Urothelium cell line (cell line): ENCODE results near the gene NUF2.
A peak's percentile ranks its signal among the peaks of the same experiment; 100 is the strongest.
"Not testable (repeated sequence)": the region's sequence is repeated elsewhere in the genome, so short reads cannot be mapped to it uniquely, and the experiment has no call there.

Source experiments
- DNase-seq: peaks from one replicate; pipeline ENCODE4 v3.0.0; 2011; ENCODE audit warnings: low spot score, mixed read lengths
- FAIRE-seq: peaks from 2 replicates; lab custom pipeline; 2011; peaks lifted over from hg19 to GRCh38; lab: Jason Lieb, UNC

Gene NUF2

DNA sequence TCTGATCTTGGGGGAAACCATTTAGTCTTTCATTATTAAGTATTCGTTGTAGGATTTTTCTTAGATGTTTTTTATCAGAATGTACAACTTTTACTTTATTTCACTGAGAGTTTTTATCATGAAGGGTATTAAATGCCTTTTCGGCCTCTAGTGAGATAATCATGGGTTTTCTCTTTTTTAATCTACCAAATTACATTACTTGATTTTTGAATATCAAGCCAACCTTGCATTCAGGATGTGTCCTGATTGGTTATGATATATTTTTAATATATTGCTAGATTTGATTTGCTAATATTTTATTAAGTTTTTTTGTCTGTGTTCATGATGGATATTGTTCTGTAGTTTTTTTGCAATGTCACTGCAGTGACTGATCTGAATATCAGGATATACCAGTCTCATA, 9.4 kb downstream of the NUF2 start:
- FAIRE-seq = no peak
- DNase-seq = no peak

- no peak for FAIRE-seq
- DNase-seq = no peak
Measured at GRCh38 chr1:163335216-163335615, 13.5 kb downstream of the NUF2 start.

DNA sequence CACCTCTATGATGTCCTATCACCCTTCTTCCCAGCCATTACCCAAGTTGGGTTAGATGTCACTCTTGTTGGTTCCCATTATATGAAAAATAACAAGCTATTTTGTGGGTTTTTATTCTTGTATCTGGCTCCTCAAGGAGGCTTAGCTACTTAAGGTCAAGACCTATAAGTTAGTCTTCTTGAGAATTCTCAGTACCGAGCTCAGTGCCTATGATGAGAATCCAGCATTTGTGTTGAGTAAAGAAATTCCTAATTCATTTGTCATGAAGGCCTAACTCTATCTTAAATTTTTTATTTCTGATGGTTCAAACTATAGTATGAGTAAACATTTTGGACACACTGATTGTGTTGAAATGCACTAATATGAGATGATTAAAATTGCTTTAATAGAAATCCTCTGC, 15.9 kb downstream of the NUF2 start:
- no peak for FAIRE-seq

DNA sequence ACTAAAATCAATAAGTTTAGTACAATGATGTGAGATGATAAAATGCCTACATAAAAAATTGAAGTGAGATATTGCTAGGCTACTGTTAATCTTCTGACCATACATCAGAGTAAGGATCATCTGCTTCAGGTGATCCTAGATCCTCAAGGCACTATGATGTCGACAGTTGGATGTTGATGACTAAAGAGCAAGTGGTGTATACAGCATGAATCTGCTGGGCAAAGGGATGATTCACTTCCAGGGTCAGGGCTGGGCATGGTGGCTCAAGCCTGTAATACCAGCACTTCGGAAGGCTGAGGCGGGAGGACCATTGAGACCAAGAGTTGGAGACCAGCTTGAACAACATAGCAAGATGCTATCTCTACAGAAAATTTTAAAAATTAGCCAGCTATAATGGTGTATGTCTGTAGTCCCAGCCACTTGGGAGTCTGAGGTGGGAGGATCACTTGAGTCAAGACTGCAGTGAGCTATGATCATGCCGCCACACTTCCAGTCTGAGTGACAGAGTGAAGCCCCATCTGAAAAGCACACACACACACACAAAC, 24.6 kb downstream of the NUF2 start:
- no peak for DNase-seq
- no peak for FAIRE-seq

More for the DNA sequence above, 15.9 kb downstream of the NUF2 start:
- DNase-seq = no peak

- FAIRE-seq (no peak), DNase-seq (no peak)
Measured at GRCh38 chr1:163347106-163347505, 25.4 kb downstream of the NUF2 start.

- no peak for FAIRE-seq
Measured at GRCh38 chr1:163351912-163352311, 30.2 kb downstream of the NUF2 start.

GRCh38 chr1:163357378-163357777, 35.6 kb downstream of the NUF2 start:
- DNase-seq (no peak), FAIRE-seq (no peak)

More at GRCh38 chr1:163351912-163352311, 30.2 kb downstream of the NUF2 start:
- no peak for DNase-seq

DNA sequence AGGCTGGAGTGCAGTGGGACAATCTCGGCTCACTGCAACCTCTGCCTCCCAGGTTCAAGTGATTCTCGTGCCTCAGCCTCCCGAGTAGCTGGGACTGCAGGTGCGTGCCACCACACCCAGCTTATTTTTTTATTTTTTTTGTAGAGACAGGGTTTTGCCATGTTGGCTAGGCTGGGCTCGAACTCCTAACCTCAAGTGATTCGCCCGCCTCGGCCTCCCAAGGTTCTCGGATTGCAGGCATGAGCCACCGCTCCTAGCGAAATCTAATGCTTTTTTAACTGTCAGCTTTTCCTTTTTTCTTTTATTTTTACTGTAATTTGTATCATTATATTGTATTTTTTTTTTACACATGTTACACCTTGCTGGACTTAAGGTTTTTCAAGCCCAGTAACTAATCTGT, 36.4 kb downstream of the NUF2 start:
- DNase-seq, FAIRE-seq: not testable (repeated sequence)

DNA sequence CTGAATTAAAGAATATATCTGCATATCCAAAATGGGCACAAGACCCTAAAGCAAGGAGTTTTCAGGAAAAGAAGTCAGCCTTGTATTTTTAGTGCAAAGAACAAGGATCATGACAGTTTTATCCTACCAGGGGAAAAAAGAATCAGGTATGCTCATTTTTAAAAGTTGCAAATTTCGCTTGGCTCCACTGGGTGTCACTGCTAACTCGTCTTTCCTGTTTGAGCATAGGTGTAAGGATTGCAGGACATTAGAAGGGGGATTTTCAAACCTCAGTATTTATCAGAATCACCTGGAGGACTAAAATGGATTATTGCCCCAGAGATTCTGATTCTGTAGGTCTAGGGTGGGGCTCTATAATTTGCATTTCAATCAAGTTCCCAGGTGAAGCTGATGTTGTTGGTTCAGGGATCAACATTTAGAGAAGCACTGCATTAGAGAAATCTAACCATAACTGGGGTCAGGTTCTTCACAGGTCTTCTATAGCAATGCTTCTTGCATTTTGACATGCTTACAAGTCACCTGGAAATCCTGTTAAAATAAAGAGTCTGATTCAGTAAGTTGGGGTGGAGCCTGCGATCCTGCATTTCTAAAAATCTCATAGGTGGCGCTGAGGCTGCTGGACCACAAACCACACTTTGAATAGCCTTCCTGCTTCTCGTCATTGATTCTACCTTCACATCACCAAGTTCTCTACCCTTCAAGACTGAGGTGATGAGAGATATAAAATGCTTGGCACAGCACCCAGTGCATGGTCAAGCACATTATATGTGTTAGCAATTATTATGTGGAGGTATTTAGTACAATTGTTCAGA, 39.6 kb downstream of the NUF2 start:
- DNase-seq (peak; percentile 31), FAIRE-seq (no peak)

DNA sequence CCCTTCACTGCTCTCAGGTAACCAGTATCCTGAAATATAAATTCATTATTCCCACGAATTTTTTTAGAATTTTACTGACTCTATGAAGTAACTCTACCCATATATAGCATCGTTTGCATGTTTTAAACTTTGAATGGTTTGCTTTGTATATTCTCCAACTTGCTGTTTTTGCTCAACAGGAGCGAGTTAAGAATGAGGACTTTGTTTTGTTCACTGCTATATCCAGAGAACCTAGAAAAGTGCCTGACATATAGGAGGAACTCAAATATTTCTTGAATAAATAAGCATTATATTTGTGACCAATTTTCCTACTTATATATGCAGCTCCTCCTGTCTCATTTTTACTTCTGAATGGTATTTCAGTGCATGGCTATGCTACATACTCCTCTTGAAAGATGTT, 43.4 kb downstream of the NUF2 start:
- FAIRE-seq = no peak
- DNase-seq = no peak

- no peak for FAIRE-seq
- DNase-seq = no peak
Measured at GRCh38 chr1:163366555-163366954, 44.8 kb downstream of the NUF2 start.

DNA sequence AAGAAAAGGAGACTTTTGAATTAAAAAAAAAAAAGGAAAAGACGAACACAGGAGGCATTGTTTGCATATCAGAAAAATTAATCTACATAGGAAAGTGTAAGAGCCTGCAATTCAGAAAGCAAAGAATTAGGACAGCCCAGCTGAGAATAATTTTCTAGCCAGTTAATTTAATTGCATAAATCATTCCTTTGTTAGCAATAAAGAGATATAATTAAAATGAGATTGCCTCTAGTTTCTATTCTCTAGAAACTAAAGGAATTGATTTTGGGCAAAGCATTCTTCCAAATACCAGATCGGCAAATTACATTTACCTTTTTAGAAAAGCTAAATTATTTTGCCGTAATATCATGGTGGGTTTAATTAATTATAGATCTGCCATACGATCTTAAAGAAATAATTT, 46.0 kb downstream of the NUF2 start:
- DNase-seq = no peak
- no peak for FAIRE-seq

DNA sequence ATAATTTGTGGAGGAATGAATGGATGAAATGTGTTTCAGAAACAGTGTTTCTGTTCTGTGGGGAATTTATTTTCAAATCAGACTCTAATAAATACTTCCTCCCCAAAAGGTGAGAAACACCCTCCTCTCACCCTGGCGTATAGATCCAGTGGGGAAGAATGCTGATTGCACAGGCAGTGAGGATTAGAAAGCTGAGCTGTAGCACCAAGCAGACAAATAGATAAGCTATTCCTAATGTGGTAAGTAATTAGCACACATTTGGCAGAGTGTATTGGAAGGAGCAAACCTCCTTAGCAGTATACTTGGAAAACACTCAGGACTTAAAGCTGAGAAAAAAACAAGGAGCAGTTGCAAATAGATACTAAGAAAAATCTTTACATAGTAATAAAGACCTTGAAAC, 50.8 kb downstream of the NUF2 start:
- no peak for FAIRE-seq
- DNase-seq = no peak

GRCh38 chr1:163378554-163378953, 56.8 kb downstream of the NUF2 start:
- no peak for FAIRE-seq
- no peak for DNase-seq

DNA sequence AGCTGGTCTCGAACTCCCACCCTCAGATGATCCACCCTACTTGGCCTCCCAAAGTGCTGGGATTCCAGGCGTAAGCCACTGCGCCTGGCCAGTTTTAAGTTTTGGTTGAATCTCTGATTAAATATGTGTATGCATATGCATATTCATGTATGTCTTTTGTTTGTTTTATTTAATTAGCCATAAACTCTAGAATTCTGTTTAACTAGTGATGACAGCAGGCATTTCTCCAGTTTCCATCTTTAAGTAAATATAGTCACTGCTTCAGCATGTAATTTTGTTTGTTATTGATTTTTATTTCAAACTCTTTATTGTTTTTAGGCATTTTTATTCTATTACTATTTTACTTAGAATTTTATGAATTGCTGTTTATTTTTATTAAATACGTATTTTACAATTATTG, 58.0 kb downstream of the NUF2 start:
- no peak for FAIRE-seq
- no peak for DNase-seq

- no peak for FAIRE-seq
- DNase-seq = no peak
Measured at GRCh38 chr1:163381487-163382184, 59.9 kb downstream of the NUF2 start.

DNA sequence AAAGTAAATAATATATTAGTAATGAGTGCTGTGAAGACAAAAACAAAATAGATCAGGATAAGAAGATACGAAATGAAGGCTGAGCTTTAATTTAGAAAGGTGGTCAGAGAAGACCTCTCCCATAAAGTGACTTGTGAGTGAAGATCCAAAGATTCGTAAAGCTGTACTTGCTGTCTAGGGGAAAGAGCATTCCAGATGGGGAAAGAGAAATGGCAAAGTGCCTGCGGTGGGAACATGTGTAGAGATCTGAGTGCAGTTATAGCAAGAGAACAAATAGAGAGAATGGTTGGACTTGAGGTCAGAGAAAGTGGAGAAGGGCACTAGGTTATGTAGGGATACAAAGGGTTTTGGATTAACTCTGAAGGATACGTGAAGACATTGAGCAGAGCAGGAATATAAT, 60.6 kb downstream of the NUF2 start:
- FAIRE-seq (no peak), DNase-seq (no peak)

- no peak for FAIRE-seq
- no peak for DNase-seq
Measured at GRCh38 chr1:163387146-163387545, 65.4 kb downstream of the NUF2 start.

- DNase-seq (no peak), FAIRE-seq (no peak)
Measured at GRCh38 chr1:163388970-163389369, 67.2 kb downstream of the NUF2 start.

GRCh38 chr1:163395790-163396189, 74.0 kb downstream of the NUF2 start:
- FAIRE-seq = no peak
- DNase-seq = no peak

DNA sequence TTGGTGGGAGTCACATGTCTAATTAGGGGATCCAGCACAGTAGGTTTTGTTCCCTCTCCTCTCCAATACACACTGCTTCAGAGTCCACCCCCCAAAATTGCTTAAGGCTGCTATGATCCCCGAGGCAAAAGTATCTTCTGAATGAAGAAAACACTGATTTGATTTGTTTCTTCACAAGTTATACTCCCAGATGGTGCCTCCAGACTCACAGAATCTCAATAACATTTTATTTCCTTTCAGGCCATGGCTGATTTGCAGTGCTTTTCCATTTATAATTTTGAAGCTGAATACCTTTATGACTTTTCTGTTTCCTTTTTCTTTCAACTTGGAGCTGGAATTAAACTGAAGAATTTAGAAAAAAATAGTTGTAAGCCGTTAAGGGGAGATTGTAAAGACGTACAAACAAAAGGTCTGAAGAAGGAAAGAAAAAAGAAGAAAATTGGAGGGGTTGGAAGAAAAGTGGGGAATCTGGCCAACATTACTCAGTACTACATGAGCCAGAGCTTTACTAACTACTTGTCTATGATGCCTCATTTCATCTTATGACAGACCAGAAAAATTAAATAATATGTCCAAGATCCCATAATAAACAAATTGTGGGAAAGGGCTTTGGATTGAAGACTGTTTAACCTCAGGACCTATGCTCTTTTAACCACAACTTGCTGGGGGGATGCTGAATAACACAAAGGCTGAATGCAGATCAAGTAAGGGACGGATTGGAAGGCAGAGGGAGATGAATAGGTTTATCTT, 75.9 kb downstream of the NUF2 start:
- no peak for DNase-seq
- FAIRE-seq = no peak
